ENCODE data around the gene JDP2.

JDP2 gene

DNA sequence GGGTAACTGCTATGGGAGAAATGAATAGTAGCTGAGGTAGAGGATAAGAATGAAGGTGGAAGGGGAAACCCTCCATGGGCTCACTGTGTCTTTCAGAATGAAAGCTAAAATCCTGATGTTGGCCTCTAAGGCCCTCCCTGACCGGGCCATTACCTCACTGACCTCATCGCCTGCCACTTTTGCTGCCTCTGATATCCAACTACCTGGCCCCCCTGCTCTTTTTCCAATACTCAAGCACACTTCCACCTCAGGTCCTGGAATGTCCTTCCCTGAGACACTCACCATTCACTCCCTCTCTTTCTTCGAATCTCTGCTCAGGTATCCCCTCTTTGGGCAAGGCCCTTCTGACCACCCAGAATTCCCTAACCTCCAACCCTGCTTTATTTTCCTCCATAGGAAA, 93.0 kb downstream of the JDP2 start:
- no peak for DNase-seq

DNA sequence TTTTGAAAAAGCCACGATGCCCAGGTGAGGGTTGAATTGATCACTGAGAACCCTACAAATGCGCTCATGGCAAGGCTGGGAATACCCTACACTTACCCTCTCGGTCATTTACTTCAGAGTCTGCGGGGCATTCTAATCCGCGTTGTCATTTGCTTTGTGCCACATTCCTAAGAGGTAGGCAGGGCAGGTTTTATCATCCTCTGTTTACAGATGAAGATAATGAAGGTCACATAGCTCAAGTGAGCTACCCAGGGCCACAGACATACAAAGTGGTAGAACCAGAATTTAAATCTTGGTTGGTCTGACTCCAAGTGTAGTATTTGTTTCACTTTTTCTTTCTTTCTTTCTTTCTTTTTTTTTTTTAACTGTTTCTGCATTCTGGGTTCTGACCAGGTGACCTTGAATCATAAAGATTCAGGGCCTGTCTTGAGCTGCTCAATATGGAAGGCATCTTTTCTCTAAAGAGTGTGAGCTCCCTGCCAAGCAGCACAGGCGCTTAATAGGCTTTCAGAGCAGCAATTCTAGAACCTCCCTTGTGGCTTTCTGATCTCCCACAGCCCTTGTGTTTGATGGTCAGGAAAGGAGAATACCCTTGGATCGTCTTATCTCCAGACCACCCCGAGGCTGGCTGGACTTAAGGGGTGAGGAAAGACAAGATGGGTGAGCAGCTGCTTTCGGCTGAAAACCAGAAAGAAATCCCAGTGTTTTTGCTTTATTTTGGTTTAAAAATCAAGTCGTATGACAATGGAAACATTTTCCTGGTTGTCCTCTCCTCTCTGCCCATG, 93.8 kb downstream of the JDP2 start:
- no peak for DNase-seq

- DNase-seq = no peak
These were observed 94.6 kb downstream of the JDP2 start, which contains the start of gene BATF for GRCh38 chr14:75522224-75522982. BATF (plus strand) TSS chr14:75522469; CDS start chr14:75522683, 214 bp downstream.

DNA sequence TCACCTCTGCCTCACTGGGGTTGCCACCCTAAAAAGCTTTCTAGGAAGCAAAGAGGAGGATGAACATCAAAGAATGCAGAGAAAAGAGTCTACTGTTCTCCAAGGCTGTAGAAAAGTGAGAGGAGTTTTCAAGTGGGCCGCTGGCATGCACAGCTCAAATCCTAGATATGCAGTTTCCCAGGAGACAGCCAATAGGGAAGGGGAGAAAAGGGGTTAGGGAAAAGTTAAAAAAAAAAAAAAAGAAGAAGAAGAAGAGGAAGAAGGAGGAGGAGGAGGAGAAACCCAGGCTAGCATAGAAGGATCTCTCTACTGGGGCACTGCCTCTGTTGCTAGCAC, 95.1 kb downstream of the JDP2 start:
- no peak for DNase-seq

Measured in cortex of kidney (tissue), 1 donor.